ENCODE data around the gene TRIO.

Gene TRIO

DNA sequence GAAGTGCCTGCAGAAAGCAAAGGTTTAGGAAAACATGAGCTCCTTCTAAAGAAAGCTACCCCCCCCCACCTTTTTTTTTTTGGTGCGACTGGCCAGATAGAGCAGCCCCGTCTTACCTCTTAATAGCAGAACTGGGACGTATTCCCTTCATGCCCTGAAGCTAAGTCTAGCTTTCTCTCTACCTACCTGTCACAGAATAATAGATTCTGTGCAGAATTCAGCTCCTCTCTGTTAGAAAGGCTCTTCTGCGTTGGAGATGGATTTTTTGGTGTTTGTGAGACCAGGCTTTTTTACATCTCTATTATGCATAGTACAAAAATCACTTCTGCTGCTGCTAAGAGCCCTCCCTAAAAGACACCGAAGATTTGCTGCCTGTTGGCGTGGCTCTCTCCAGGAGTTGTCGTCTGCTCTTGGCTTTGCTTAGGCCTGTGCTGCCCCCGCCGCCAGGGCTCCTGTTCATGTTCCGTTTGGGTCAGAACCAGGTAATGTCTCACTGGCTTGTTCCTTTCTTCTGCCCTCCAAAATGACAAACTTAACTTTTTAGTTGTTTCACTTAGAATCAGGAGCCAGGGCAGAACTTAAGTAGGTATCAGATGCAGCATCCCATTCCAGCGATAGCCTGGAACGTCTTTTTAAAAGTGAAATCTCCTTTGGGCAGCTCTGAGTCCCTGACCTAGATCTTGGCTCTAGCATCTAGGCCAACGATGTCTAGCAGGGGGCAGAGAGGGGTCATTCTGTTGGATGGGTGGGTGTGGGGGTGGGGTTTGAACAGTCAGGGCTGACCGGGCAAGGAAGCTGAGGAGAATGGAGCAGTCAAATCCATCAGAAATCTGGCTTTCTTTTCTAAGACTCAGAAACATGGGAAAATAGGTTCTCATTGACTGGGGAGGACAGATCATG, 2.5 kb downstream of the TRIO start:
- TF ChIP-seq RARB (CRISPR knock-in tag; IDR thresholded peaks at IDR 0.05), result no peak
- TF ChIP-seq GLIS3 (CRISPR knock-in tag; IDR thresholded peaks at IDR 0.05), result no peak
- no peak for TF ChIP-seq ZNF70 (CRISPR knock-in tag; IDR thresholded peaks at IDR 0.05)
- no peak for TF ChIP-seq ZFP30 (CRISPR knock-in tag; IDR thresholded peaks at IDR 0.05)
- no peak for TF ChIP-seq BACH2 (CRISPR knock-in tag; IDR thresholded peaks at IDR 0.05; ENCODE audit: borderline replicate concordance)
- TF ChIP-seq ZFP3 (CRISPR knock-in tag; IDR thresholded peaks at IDR 0.05), result no peak
- TF ChIP-seq ESRRG (CRISPR knock-in tag; IDR thresholded peaks at IDR 0.05), result no peak
- no peak for TF ChIP-seq OSR1 (CRISPR knock-in tag; IDR thresholded peaks at IDR 0.05)
- TF ChIP-seq, protein P1, sequence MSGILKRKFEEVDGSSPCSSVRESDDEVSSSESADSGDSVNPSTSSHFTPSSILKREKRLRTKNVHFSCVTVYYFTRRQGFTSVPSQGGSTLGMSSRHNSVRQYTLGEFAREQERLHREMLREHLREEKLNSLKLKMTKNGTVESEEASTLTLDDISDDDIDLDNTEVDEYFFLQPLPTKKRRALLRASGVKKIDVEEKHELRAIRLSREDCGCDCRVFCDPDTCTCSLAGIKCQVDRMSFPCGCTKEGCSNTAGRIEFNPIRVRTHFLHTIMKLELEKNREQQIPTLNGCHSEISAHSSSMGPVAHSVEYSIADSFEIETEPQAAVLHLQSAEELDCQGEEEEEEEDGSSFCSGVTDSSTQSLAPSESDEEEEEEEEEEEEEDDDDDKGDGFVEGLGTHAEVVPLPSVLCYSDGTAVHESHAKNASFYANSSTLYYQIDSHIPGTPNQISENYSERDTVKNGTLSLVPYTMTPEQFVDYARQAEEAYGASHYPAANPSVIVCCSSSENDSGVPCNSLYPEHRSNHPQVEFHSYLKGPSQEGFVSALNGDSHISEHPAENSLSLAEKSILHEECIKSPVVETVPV (CRISPR knock-in tag; IDR thresholded peaks at IDR 0.05), result no peak
- no peak for TF ChIP-seq TOX (CRISPR knock-in tag; IDR thresholded peaks at IDR 0.05; ENCODE audit: borderline replicate concordance)
- ATAC-seq, result peak; percentile 1; the same call in 2 of the 3 replicates

DNA sequence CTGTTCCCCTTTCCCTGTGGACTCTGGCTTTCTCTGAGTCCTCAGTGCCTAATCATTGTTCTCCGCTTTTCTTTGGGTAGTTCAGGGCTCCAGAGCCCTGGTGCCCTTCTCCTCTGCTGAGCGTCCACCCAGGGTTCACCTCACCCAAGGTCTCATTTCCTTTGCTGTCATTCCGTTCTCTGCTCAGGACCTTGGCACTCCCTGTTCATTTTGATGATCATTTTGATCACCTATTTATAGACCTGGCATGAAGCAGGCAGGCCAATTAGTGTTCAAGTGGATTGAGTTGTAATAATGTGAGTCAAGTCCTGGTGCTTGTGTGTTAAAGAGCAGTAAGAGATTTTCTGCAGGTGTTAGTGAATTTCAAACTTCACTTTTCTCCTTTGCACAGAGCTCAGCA, 3.6 kb downstream of the TRIO start:
- no peak for TF ChIP-seq ESRRG (CRISPR knock-in tag; IDR thresholded peaks at IDR 0.05)
- TF ChIP-seq TOX (CRISPR knock-in tag; IDR thresholded peaks at IDR 0.05; ENCODE audit: borderline replicate concordance), result no peak
- no peak for TF ChIP-seq CSDC2 (CRISPR knock-in tag; IDR thresholded peaks at IDR 0.05)
- TF ChIP-seq BACH2 (CRISPR knock-in tag; IDR thresholded peaks at IDR 0.05; ENCODE audit: borderline replicate concordance), result no peak
- TF ChIP-seq SNAI2 (CRISPR knock-in tag; IDR thresholded peaks at IDR 0.05), result no peak
- no peak for TF ChIP-seq OSR1 (CRISPR knock-in tag; IDR thresholded peaks at IDR 0.05)
- no peak for TF ChIP-seq ISL1 (CRISPR knock-in tag; IDR thresholded peaks at IDR 0.05)
- TF ChIP-seq, protein P2, sequence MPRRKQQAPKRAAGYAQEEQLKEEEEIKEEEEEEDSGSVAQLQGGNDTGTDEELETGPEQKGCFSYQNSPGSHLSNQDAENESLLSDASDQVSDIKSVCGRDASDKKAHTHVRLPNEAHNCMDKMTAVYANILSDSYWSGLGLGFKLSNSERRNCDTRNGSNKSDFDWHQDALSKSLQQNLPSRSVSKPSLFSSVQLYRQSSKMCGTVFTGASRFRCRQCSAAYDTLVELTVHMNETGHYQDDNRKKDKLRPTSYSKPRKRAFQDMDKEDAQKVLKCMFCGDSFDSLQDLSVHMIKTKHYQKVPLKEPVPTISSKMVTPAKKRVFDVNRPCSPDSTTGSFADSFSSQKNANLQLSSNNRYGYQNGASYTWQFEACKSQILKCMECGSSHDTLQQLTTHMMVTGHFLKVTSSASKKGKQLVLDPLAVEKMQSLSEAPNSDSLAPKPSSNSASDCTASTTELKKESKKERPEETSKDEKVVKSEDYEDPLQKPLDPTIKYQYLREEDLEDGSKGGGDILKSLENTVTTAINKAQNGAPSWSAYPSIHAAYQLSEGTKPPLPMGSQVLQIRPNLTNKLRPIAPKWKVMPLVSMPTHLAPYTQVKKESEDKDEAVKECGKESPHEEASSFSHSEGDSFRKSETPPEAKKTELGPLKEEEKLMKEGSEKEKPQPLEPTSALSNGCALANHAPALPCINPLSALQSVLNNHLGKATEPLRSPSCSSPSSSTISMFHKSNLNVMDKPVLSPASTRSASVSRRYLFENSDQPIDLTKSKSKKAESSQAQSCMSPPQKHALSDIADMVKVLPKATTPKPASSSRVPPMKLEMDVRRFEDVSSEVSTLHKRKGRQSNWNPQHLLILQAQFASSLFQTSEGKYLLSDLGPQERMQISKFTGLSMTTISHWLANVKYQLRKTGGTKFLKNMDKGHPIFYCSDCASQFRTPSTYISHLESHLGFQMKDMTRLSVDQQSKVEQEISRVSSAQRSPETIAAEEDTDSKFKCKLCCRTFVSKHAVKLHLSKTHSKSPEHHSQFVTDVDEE (CRISPR knock-in tag; IDR thresholded peaks at IDR 0.05), result no peak
- TF ChIP-seq, protein P1 (CRISPR knock-in tag; IDR thresholded peaks at IDR 0.05), result no peak
- no peak for TF ChIP-seq RARB (CRISPR knock-in tag; IDR thresholded peaks at IDR 0.05)
- TF ChIP-seq, protein P3, sequence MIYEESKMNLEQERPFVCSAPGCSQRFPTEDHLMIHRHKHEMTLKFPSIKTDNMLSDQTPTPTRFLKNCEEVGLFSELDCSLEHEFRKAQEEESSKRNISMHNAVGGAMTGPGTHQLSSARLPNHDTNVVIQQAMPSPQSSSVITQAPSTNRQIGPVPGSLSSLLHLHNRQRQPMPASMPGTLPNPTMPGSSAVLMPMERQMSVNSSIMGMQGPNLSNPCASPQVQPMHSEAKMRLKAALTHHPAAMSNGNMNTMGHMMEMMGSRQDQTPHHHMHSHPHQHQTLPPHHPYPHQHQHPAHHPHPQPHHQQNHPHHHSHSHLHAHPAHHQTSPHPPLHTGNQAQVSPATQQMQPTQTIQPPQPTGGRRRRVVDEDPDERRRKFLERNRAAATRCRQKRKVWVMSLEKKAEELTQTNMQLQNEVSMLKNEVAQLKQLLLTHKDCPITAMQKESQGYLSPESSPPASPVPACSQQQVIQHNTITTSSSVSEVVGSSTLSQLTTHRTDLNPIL (CRISPR knock-in tag; IDR thresholded peaks at IDR 0.05; ENCODE audit: low read depth), result no peak
- TF ChIP-seq, protein P4, sequence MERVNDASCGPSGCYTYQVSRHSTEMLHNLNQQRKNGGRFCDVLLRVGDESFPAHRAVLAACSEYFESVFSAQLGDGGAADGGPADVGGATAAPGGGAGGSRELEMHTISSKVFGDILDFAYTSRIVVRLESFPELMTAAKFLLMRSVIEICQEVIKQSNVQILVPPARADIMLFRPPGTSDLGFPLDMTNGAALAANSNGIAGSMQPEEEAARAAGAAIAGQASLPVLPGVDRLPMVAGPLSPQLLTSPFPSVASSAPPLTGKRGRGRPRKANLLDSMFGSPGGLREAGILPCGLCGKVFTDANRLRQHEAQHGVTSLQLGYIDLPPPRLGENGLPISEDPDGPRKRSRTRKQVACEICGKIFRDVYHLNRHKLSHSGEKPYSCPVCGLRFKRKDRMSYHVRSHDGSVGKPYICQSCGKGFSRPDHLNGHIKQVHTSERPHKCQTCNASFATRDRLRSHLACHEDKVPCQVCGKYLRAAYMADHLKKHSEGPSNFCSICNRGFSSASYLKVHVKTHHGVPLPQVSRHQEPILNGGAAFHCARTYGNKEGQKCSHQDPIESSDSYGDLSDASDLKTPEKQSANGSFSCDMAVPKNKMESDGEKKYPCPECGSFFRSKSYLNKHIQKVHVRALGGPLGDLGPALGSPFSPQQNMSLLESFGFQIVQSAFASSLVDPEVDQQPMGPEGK (CRISPR knock-in tag; IDR thresholded peaks at IDR 0.05; ENCODE audit: borderline replicate concordance), result no peak
- no peak for ATAC-seq

DNA sequence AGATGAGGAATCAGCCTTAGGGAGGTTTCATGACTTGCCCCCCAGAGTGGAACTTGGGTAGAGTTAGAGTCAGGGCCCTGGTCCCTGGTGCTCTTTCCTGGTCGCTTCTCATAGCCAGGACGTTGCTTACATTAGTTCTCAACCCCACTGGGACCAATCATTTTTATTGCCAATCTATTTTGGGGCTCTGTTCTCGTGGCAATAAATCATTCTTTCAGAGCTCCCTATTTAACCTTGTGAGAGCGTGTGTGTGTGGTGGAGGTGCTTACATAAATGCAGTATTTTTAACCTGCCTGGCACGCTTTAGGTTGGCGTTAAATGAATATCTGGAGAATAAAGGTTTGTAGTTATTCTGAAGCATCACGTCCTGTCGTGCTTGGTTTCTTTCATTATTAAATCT, 4.1 kb downstream of the TRIO start:
- ATAC-seq, result no peak
- TF ChIP-seq, protein P1 (CRISPR knock-in tag; IDR thresholded peaks at IDR 0.05), result no peak
- TF ChIP-seq, protein P5, sequence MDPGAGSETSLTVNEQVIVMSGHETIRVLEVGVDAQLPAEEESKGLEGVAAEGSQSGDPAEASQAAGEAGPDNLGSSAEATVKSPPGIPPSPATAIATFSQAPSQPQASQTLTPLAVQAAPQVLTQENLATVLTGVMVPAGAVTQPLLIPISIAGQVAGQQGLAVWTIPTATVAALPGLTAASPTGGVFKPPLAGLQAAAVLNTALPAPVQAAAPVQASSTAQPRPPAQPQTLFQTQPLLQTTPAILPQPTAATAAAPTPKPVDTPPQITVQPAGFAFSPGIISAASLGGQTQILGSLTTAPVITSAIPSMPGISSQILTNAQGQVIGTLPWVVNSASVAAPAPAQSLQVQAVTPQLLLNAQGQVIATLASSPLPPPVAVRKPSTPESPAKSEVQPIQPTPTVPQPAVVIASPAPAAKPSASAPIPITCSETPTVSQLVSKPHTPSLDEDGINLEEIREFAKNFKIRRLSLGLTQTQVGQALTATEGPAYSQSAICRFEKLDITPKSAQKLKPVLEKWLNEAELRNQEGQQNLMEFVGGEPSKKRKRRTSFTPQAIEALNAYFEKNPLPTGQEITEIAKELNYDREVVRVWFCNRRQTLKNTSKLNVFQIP (CRISPR knock-in tag; IDR thresholded peaks at IDR 0.05; ENCODE audit: borderline replicate concordance, low read depth), result no peak
- no peak for TF ChIP-seq SNAI2 (CRISPR knock-in tag; IDR thresholded peaks at IDR 0.05)
- TF ChIP-seq ZNF70 (CRISPR knock-in tag; IDR thresholded peaks at IDR 0.05), result no peak
- no peak for TF ChIP-seq CSDC2 (CRISPR knock-in tag; IDR thresholded peaks at IDR 0.05)
- TF ChIP-seq TOX (CRISPR knock-in tag; IDR thresholded peaks at IDR 0.05; ENCODE audit: borderline replicate concordance), result no peak
- TF ChIP-seq ZC3H10 (CRISPR knock-in tag; IDR thresholded peaks at IDR 0.05), result no peak
- no peak for TF ChIP-seq ZFP3 (CRISPR knock-in tag; IDR thresholded peaks at IDR 0.05)
- no peak for TF ChIP-seq GLIS3 (CRISPR knock-in tag; IDR thresholded peaks at IDR 0.05)
- no peak for TF ChIP-seq TCF4 (CRISPR knock-in tag; IDR thresholded peaks at IDR 0.05; ENCODE audit: borderline replicate concordance)
- TF ChIP-seq ZNF8 (CRISPR knock-in tag; IDR thresholded peaks at IDR 0.05), result no peak
- no peak for TF ChIP-seq ZFP30 (CRISPR knock-in tag; IDR thresholded peaks at IDR 0.05)
- no peak for TF ChIP-seq BACH2 (CRISPR knock-in tag; IDR thresholded peaks at IDR 0.05; ENCODE audit: borderline replicate concordance)
- no peak for TF ChIP-seq ISL1 (CRISPR knock-in tag; IDR thresholded peaks at IDR 0.05)
